Measurements from ENCODE around the gene FSD1L.

DNA sequence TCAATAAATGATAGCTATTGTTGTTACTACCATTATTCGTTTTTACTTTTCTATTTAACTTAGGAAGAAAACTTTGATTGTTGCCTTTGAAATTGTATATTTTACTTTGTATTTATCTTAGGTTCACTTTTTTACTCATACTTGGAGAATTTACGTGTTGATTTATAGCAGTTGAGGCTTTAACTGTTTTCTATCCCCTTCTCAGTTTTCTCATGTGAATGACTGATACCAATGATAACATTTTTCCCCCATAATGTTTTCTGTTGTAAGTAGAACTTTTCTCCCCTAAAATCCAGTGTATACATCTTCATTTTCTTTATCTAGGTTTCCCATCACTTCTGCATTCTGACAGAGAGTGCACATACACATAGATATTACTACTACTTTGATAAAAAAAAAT lies 54.4 kb downstream of the FSD1L start:
- TF ChIP-seq, protein P1, sequence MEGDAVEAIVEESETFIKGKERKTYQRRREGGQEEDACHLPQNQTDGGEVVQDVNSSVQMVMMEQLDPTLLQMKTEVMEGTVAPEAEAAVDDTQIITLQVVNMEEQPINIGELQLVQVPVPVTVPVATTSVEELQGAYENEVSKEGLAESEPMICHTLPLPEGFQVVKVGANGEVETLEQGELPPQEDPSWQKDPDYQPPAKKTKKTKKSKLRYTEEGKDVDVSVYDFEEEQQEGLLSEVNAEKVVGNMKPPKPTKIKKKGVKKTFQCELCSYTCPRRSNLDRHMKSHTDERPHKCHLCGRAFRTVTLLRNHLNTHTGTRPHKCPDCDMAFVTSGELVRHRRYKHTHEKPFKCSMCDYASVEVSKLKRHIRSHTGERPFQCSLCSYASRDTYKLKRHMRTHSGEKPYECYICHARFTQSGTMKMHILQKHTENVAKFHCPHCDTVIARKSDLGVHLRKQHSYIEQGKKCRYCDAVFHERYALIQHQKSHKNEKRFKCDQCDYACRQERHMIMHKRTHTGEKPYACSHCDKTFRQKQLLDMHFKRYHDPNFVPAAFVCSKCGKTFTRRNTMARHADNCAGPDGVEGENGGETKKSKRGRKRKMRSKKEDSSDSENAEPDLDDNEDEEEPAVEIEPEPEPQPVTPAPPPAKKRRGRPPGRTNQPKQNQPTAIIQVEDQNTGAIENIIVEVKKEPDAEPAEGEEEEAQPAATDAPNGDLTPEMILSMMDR (IDR thresholded peaks at IDR 0.05) = no peak
- TF ChIP-seq POLR2A (IDR thresholded peaks at IDR 0.05) = no peak

Measured in Peyer's patch (tissue), 4 donors.